Body of pancreas (tissue), 4 donors: Measurements from ENCODE around the gene ZNF780A. TPM values are rescaled to one million over a fixed set of nuclear protein-coding genes. Genes with fewer than 3 reads are reported as not detected.
"Not testable (repeated sequence)": the region's sequence is repeated elsewhere in the genome, so short reads cannot be mapped to it uniquely, and the experiment has no call there.

Source experiments
- ATAC-seq: fragments of 150-250 bp; one replicate; pipeline ENCODE4 v1.9.1; 2016
- DNase-seq, 4 donors: peaks; one replicate each; pipeline ENCODE4 v3.0.0-alpha.2; 2019
- H3K27ac ChIP-seq, 4 donors: fragments of 200-600 bp; sonication (generic); 1 replicate in 3 of 4; 2 replicates in 1 of 4; pipeline versions ENCODE4 v1.5.1 to v1.6.1; 2016 to 2019; ENCODE audit warnings: mild to moderate bottlenecking in 1 of 4, mixed read lengths in 1 of 4, moderate library complexity in 1 of 4
- H3K27me3 ChIP-seq, 2 donors: fragments of 200-600 bp; sonication (generic); one replicate each; pipeline ENCODE4 v1.6.0; 2016; ENCODE audit warnings: mild to moderate bottlenecking in 1 of 2
- H3K36me3 ChIP-seq, 2 donors: fragments of 200-600 bp; sonication (generic); replicated peaks in 1 of 2; 2 replicates each; pipeline ENCODE4 v1.5.1; 2016; ENCODE audit warnings: low read depth in 2 of 2; ENCODE audit not compliant: insufficient read depth in 1 of 2
- H3K4me1 ChIP-seq: fragments of 200-600 bp; sonication (generic); one replicate; pipeline ENCODE4 v1.6.0; 2016
- H3K4me3 ChIP-seq, 2 donors: fragments of 200-600 bp; sonication (generic); 1 replicate in 1 of 2; 2 replicates in 1 of 2; pipeline ENCODE4 v1.5.1; 2016 to 2019
- H3K9me3 ChIP-seq, 3 donors: fragments of 200-600 bp; sonication (generic); 1 replicate in 2 of 3; 2 replicates in 1 of 3; pipeline ENCODE4 v1.5.1; 2016
- CTCF ChIP-seq, 7 experiments: fragments of 450-650 bp in 4 of 7; fragments of 200-600 bp in 3 of 7; sonication (generic) in 3 of 7; IDR thresholded peaks; one replicate each; pipeline ENCODE4 v1.5.1; 2016 to 2019; ENCODE audit warnings: antibody characterized with exemption in 7 of 7
- POLR2A ChIP-seq, 3 donors: fragments of 450-650 bp; IDR thresholded peaks; one replicate each; pipeline ENCODE4 v1.6.1; 2016; ENCODE audit warnings: antibody characterized with exemption in 3 of 3, mild to moderate bottlenecking in 2 of 3
- WGBS, 2 donors: methylation state at CpG; one replicate each; pipeline ENCODE4 v1.1.5; 2017; 5-methylcytosine and 5-hydroxymethylcytosine counted together
- intact Hi-C: fragments of 100-400 bp; cut with DNase I; formaldehyde crosslinking; loops from one replicate; pipeline ENCODE4 v1.15.1; 2023
- total RNA-seq, 2 donors: library from RNA; depleted of rRNA; stranded (reverse); fragments of >200 nt; gene quantifications; one replicate each; pipeline ENCODE4 v1.1.0, GENCODE V29; 2016

ZNF780A gene
- total RNA-seq, 2 donors from 2014 or later: 3.3 to 18.9 TPM

- no peaks in the 10 kb centered on the region for H3K36me3 ChIP-seq
- H3K9me3 ChIP-seq: no peaks in the 10 kb centered on the region
- TF ChIP-seq POLR2A (IDR thresholded peaks at IDR 0.05): no peak
- no peak for TF ChIP-seq CTCF (IDR thresholded peaks at IDR 0.05)
- no peak for DNase-seq
- no peak overlapping the region for H3K4me3 ChIP-seq
- no peak overlapping the region for H3K27ac ChIP-seq
- no peak for ATAC-seq
- intact Hi-C loops: no loop called here
- no peaks in the 10 kb centered on the region for H3K4me1 ChIP-seq
- no peaks in the 10 kb centered on the region for H3K27me3 ChIP-seq
Measured at GRCh38 chr19:40116075-40116474, 25.3 kb upstream of the ZNF780A start.

- WGBS, 2 donors: 73 to 87% methylated on average over 2 to 3 of the region's 6 CpGs
- H3K27me3 ChIP-seq, H3K36me3 ChIP-seq, DNase-seq, H3K9me3 ChIP-seq, ATAC-seq, H3K4me3 ChIP-seq, H3K4me1 ChIP-seq, H3K27ac ChIP-seq, intact Hi-C loops: not testable (repeated sequence)
Measured at GRCh38 chr19:40114119-40114518, 23.4 kb upstream of the ZNF780A start.

- H3K4me3 ChIP-seq, H3K27ac ChIP-seq, DNase-seq, H3K9me3 ChIP-seq, H3K4me1 ChIP-seq, ATAC-seq, H3K27me3 ChIP-seq, intact Hi-C loops, H3K36me3 ChIP-seq: not testable (repeated sequence)
- WGBS, 2 donors: 42 to 53% methylated on average over 4 of the region's 4 CpGs
Measured at GRCh38 chr19:40112271-40112670, 21.5 kb upstream of the ZNF780A start.

- 44 to 53% methylated on average over 2 of the region's 2 CpGs for WGBS, 2 donors
- ATAC-seq (no peak), DNase-seq (no peak)
- H3K36me3 ChIP-seq: no peaks in the 10 kb centered on the region
- H3K4me1 ChIP-seq: no peaks in the 10 kb centered on the region
- H3K27ac ChIP-seq: no peak overlapping the region
- TF ChIP-seq POLR2A (IDR thresholded peaks at IDR 0.05): no peak
- TF ChIP-seq CTCF (IDR thresholded peaks at IDR 0.05): no peak
- H3K27me3 ChIP-seq: no peaks in the 10 kb centered on the region
- no peak overlapping the region for H3K4me3 ChIP-seq
- intact Hi-C loops: no loop called here
- no peaks in the 10 kb centered on the region for H3K9me3 ChIP-seq
Measured at GRCh38 chr19:40110570-40110969, 19.8 kb upstream of the ZNF780A start.

- Histone ChIP-seq H3K4me3 (no peak overlapping the region), H3K27ac (no peak overlapping the region), H3K36me3 (no peaks in the 10 kb centered on the region), H3K9me3 (no peaks in the 10 kb centered on the region), H3K4me1 (no peaks in the 10 kb centered on the region), H3K27me3 (no peaks in the 10 kb centered on the region)
- 36 to 37% methylated on average over 1 of the region's 1 CpG for WGBS, 2 donors
- ATAC-seq (no peak), DNase-seq (no peak)
- intact Hi-C loops: no loop called here
- TF ChIP-seq POLR2A (IDR thresholded peaks at IDR 0.05) (no peak), CTCF (IDR thresholded peaks at IDR 0.05) (no peak)
Measured at GRCh38 chr19:40104754-40105153, 14.0 kb upstream of the ZNF780A start.

GRCh38 chr19:40103600-40103999, 12.9 kb upstream of the ZNF780A start:
- ATAC-seq (no peak), DNase-seq (no peak)
- TF ChIP-seq CTCF (IDR thresholded peaks at IDR 0.05): no peak
- no peak for TF ChIP-seq POLR2A (IDR thresholded peaks at IDR 0.05)
- Histone ChIP-seq H3K27me3 (no peaks in the 10 kb centered on the region), H3K36me3 (no peaks in the 10 kb centered on the region), H3K27ac (no peak overlapping the region), H3K4me3 (no peak overlapping the region), H3K9me3 (no peaks in the 10 kb centered on the region), H3K4me1 (no peaks in the 10 kb centered on the region)
- intact Hi-C loops: no loop called here
- 70 to 81% methylated on average over 4 of the region's 4 CpGs for WGBS, 2 donors
